Bronchial smooth muscle cell (primary cell): Measurements from ENCODE around the gene UNC80. TPM values are rescaled to one million over a fixed set of nuclear protein-coding genes. Genes with fewer than 3 reads are reported as not detected.

Experiments used
- total RNA-seq: library from RNA; depleted of rRNA; stranded (reverse); fragments of >200 nt; gene quantifications from 2 replicates; pipeline ENCODE4 v1.2.1, GENCODE V29; 2014

Gene UNC80
- not detected in 2 replicates for total RNA-seq

GRCh38 chr2:209771474-209772289 lies at the start of gene UNC80:
Gene UNC80, plus strand, starts transcription at chr2:209771832. Its CDS starts 241 bp downstream, at chr2:209772073.

GRCh38 chr2:210002158-210003157 lies 230.8 kb downstream of the UNC80 start, which contains the start of gene RPE:
Gene RPE, plus strand, starts transcription at chr2:210002638. Its CDS starts 24 bp downstream, at chr2:210002662.

Other genes starting within 250 kb of the UNC80 start
- gene RPE, start 230.8 kb downstream of the UNC80 start, total RNA-seq, result 58.8 and 75.6 TPM in 2 replicates